ENCODE results near the gene TCF12. TPM values are rescaled to one million over a fixed set of nuclear protein-coding genes. Genes with fewer than 3 reads are reported as not detected.
"Not testable (repeated sequence)": the region's sequence is repeated elsewhere in the genome, so short reads cannot be mapped to it uniquely, and the experiment has no call there.

TCF12 gene
- total RNA-seq, 1 donor from 2014 or later: 68.9 TPM

DNA sequence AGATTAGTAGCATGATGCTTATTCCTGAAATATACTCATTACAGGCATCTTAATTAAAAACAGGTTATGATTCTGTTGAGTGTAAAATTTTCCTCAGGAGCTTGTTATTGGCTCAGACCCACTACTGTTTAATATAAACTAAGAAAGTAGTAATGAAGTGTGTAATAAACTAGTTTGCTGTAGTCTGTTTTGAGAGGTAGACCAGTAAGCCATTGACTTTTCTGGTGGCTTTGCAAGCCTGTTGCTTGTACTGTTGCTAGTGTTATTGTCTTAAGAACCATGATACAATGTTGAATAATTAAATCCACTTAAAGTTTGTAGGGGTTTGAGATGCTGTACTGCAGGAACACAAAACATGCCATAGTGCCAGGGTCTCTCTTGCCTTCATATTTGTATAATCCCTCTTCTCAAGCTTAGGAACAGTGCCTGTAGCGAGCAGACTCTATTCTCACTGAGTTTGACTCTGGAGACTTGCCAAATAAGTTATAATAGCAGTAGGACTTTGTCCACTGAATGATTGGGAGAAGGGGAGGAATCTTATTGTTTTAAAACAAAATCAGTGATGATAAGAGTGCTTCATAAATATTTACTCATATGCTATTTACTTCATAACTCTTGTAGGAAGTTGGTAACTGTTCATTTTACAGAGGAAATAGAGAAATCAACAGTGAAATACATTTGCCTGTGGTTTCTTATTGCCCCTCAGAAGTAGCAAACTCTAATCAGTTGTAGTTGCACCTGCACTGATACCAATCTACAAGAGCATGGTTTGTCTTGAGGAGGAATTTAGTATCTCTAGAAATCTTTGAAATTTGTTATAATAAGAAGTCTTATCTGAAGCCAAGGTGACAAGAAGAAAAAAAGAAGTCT, 13.4 kb downstream of the TCF12 start:
- H3K4me3 ChIP-seq (ENCODE audit: low read depth, low read length): no peak overlapping the region
- DNase-seq (ENCODE audit: low read depth): no peak
- TF ChIP-seq, protein P1, sequence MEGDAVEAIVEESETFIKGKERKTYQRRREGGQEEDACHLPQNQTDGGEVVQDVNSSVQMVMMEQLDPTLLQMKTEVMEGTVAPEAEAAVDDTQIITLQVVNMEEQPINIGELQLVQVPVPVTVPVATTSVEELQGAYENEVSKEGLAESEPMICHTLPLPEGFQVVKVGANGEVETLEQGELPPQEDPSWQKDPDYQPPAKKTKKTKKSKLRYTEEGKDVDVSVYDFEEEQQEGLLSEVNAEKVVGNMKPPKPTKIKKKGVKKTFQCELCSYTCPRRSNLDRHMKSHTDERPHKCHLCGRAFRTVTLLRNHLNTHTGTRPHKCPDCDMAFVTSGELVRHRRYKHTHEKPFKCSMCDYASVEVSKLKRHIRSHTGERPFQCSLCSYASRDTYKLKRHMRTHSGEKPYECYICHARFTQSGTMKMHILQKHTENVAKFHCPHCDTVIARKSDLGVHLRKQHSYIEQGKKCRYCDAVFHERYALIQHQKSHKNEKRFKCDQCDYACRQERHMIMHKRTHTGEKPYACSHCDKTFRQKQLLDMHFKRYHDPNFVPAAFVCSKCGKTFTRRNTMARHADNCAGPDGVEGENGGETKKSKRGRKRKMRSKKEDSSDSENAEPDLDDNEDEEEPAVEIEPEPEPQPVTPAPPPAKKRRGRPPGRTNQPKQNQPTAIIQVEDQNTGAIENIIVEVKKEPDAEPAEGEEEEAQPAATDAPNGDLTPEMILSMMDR (conservative IDR thresholded peaks at IDR 0.05; ENCODE audit: low read depth, low read length): no peak

DNA sequence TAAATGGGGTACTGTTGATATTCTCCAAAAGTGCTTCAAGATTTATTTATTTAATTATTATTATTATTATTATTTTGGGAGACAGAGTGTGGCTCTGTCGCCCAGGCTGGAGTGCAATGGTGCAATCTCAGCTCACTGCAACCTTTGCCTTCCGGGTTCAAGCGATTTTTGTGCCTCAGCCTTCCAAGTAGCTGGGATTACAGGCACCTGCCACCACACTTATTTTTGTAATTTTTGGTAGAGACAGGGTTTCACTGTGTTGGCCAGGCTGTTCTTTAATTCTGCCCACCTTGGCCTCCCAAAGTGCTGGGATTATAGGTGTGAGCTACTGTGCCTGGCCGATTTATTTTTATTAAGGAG, 14.0 kb downstream of the TCF12 start:
- H3K4me3 ChIP-seq (ENCODE audit: low read depth, low read length); DNase-seq (ENCODE audit: low read depth): not testable (repeated sequence)

DNA sequence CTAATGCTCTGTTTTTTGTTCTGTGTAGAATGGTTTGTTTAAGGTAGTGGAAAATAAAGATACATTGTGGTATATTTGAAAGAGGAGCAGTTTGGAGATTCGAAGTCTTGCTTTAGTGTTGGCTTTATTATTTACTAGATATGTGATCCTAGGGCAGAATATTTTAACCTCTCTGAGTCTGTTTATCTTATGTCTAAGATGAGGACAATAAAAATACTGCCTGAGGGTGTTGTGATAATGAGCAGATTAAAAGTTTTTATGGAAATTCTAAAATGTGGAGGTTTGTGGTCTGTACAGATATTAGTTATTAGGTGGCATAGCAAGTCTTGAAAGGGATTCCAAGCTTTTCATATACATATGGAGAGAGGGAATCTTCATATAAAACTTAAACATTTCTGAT, 15.0 kb downstream of the TCF12 start:
- H3K4me3 ChIP-seq (ENCODE audit: low read depth, low read length): no peak overlapping the region
- TF ChIP-seq, protein P1 (conservative IDR thresholded peaks at IDR 0.05; ENCODE audit: low read depth, low read length): no peak
- no peak for DNase-seq (ENCODE audit: low read depth)

DNA sequence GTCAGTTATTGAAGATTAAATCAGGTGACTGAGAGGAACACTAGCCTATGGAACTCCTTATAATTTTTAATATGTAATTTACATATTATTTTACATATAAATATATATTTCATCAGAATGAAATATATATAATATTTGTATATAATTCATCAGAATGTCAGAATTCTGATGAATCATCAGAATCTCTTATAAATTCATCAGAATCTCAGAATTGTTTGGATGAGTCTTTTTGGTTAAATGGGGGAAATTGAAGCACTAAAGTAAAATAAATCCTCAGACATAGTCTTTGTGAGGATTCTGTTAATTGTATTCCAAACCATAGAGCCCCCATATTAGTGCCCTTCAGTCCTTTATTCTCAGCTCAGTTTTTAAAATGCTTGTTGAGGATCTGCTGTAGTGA, 15.4 kb downstream of the TCF12 start:
- TF ChIP-seq, protein P1 (conservative IDR thresholded peaks at IDR 0.05; ENCODE audit: low read depth, low read length): no peak
- no peak for DNase-seq (ENCODE audit: low read depth)

DNA sequence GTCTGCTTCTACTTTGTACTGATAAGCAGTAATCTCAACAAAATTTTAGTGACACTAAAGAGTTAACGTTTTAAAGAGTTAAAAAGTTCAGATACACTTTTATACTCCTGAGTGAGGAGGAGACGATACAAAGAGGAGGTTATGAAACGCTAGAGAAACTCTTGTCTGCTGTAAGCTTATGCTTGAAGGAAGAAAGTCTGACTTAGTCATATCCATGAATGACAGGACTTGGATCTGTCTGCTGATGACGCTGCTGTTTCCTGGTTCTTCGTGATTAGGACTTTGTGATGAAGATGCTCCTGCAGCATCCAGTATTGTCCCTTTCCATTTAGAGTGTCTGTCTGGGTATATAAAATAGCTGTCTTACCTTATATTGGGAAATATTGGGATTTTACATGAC, 15.8 kb downstream of the TCF12 start:
- H3K4me3 ChIP-seq (ENCODE audit: low read depth, low read length): no peak overlapping the region
- TF ChIP-seq, protein P1 (conservative IDR thresholded peaks at IDR 0.05; ENCODE audit: low read depth, low read length): no peak
- no peak for DNase-seq (ENCODE audit: low read depth)

More for the DNA sequence above, 15.4 kb downstream of the TCF12 start:
- no peak overlapping the region for H3K4me3 ChIP-seq (ENCODE audit: low read depth, low read length)

DNA sequence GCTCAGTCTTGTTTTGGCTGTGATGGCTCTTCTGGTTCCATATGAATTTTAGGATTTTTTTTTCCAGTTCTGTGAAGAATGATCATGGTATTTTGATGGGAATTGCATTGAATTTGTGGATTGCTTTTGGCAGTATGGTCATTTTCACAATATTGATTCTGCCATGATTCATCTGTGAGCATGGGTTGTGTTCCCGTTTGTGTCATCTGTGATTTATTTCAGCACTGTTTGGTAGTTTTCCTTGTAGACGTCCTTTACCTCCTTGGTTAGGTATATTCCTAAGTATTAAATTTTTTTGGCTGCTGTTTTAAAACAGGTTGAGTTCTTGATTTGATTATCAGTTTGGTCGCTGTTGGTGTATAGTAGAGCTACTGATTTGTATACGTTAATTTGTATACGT, 18.5 kb downstream of the TCF12 start:
- H3K4me3 ChIP-seq (ENCODE audit: low read depth, low read length): no peak overlapping the region
- TF ChIP-seq, protein P1 (conservative IDR thresholded peaks at IDR 0.05; ENCODE audit: low read depth, low read length): no peak
- no peak for DNase-seq (ENCODE audit: low read depth)

DNA sequence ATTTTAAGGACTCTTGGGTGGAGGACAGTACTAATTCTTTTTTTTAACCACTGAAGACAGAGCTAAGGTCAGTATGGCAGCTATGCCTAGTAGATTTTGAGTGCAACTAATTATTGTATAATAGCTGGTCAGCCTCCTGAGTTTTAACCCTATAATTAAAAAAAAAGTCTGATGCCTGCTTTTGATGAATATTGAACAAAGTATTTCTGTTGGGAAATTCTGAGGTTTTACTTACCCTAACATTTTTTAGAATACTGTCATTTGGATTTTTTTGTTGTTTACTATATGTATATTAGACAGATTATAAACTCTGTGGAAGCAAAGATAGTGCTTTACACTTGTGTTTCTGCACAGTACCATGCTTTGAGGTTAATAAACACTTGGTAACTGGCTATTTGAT, 20.8 kb downstream of the TCF12 start:
- DNase-seq (ENCODE audit: low read depth): no peak
- H3K4me3 ChIP-seq (ENCODE audit: low read depth, low read length): no peak overlapping the region
- TF ChIP-seq, protein P1 (conservative IDR thresholded peaks at IDR 0.05; ENCODE audit: low read depth, low read length): no peak
